Smooth muscle cell (in vitro differentiated cells): ENCODE data around the gene PEX7. TPM values are rescaled to one million over a fixed set of nuclear protein-coding genes. Genes with fewer than 3 reads are reported as not detected.
"Not testable (repeated sequence)": the region's sequence is repeated elsewhere in the genome, so short reads cannot be mapped to it uniquely, and the experiment has no call there.

Source experiments
- DNase-seq: peaks from one replicate; lab custom pipeline; 2025; ENCODE audit not compliant: unreplicated experiment; lab: John Stamatoyannopoulos, UW
- H2AFZ ChIP-seq: fragments of 200-600 bp; sonication (generic); 2 replicates; pipeline ENCODE4 v1.6.0; 2016; ENCODE audit warnings: antibody characterized with exemption, low read depth, mild to moderate bottlenecking
- H3F3A ChIP-seq: fragments of 200-600 bp; sonication (generic); 2 replicates; pipeline ENCODE4 v1.6.0; 2017; ENCODE audit warnings: antibody characterized with exemption, low read depth
- H3K27ac ChIP-seq: fragments of 200-600 bp; sonication (generic); 2 replicates; pipeline ENCODE4 v1.5.1; 2016; ENCODE audit warnings: low read depth, mild to moderate bottlenecking
- H3K27me3 ChIP-seq: fragments of 200-600 bp; sonication (generic); 2 replicates; pipeline ENCODE4 v1.6.1; 2016; ENCODE audit warnings: low read depth, mild to moderate bottlenecking
- H3K36me3 ChIP-seq: fragments of 200-600 bp; sonication (generic); 2 replicates; pipeline ENCODE4 v1.5.1; 2016; ENCODE audit warnings: low read depth
- H3K4me1 ChIP-seq: fragments of 200-600 bp; sonication (generic); 2 replicates; pipeline ENCODE4 v1.5.1; 2016; ENCODE audit warnings: low read depth
- H3K4me2 ChIP-seq: fragments of 200-600 bp; sonication (generic); 2 replicates; pipeline ENCODE4 v1.6.0; 2016; ENCODE audit warnings: mild to moderate bottlenecking
- H3K4me3 ChIP-seq: fragments of 200-600 bp; sonication (generic); 2 replicates; pipeline ENCODE4 v1.5.1; 2016; ENCODE audit warnings: mild to moderate bottlenecking
- H3K79me2 ChIP-seq: fragments of 200-600 bp; sonication (generic); 2 replicates; pipeline ENCODE4 v1.6.0; 2016; ENCODE audit warnings: low read depth, mild to moderate bottlenecking
- H3K9ac ChIP-seq: fragments of 200-600 bp; sonication (generic); 2 replicates; pipeline ENCODE4 v1.6.0; 2016; ENCODE audit warnings: low read depth
- H3K9me3 ChIP-seq: fragments of 200-600 bp; sonication (generic); replicated peaks from 2 replicates; pipeline ENCODE4 v1.5.1; 2016; ENCODE audit warnings: low read depth
- H4K20me1 ChIP-seq: fragments of 200-600 bp; sonication (generic); 2 replicates; pipeline ENCODE4 v1.6.0; 2016; ENCODE audit warnings: low read depth
- CTCF ChIP-seq: fragments of 200-600 bp; sonication (generic); IDR thresholded peaks from 2 replicates; pipeline ENCODE4 v1.5.1; 2017; ENCODE audit warnings: borderline replicate concordance, mild to moderate bottlenecking, antibody characterized with exemption; ENCODE audit not compliant: insufficient read depth, poor library complexity, severe bottlenecking
- WGBS: methylation state at CpG from one replicate; pipeline ENCODE4 v1.1.7; 2016; ENCODE audit warnings: low lambda C conversion rate; 5-methylcytosine and 5-hydroxymethylcytosine counted together
- polyA plus RNA-seq: library from polyadenylated mRNA; unstranded; fragments of >200 nt; fragmentation: Nextera tagmentation; extraction: Ambion mirVana; gene quantifications from 2 replicates; pipeline ENCODE4 v1.2.1, GENCODE V29; 2016
- total RNA-seq: library from RNA; depleted of rRNA; stranded (reverse); fragments of >200 nt; gene quantifications from 2 replicates; pipeline ENCODE4 v1.2.3, GENCODE V29; 2014

The PEX7 gene
- total and polyA plus RNA-seq, 2 experiments from 2014 or later, result 10.3 to 14.4 TPM

GRCh38 chr6:136869451-136869850 lies 47.1 kb downstream of the PEX7 start:
- peaks cover 34% of the 10 kb centered on the region for H3K36me3 ChIP-seq
- H3F3A ChIP-seq, result no peaks in the 10 kb centered on the region
- H3K27me3 ChIP-seq, result no peaks in the 10 kb centered on the region
- H3K9me3 ChIP-seq, result peaks cover 23% of the 10 kb centered on the region
- H3K79me2 ChIP-seq, result no peaks in the 10 kb centered on the region
- peaks cover 9% of the 10 kb centered on the region for H4K20me1 ChIP-seq
- DNase-seq, result no peak
- WGBS, result 96% methylated on average over 2 of the region's 2 CpGs
- no peaks in the 10 kb centered on the region for H3K4me1 ChIP-seq
- no peak overlapping the region for H3K4me2 ChIP-seq
- no peak overlapping the region for H2AFZ ChIP-seq
- H3K4me3 ChIP-seq, result no peak overlapping the region
- no peak overlapping the region for H3K9ac ChIP-seq
- no peak for TF ChIP-seq CTCF
- H3K27ac ChIP-seq, result no peak overlapping the region

GRCh38 chr6:136873748-136874147 lies 51.4 kb downstream of the PEX7 start:
- peaks cover 34% of the 10 kb centered on the region for H3K36me3 ChIP-seq
- H3K4me2 ChIP-seq, result no peak overlapping the region
- no peaks in the 10 kb centered on the region for H3K79me2 ChIP-seq
- no peak overlapping the region for H3K9ac ChIP-seq
- peak overlapping the region; percentile 5 for H3K4me3 ChIP-seq
- no peak overlapping the region for H2AFZ ChIP-seq
- H3K9me3 ChIP-seq, result peaks cover 23% of the 10 kb centered on the region
- H3F3A ChIP-seq, result no peaks in the 10 kb centered on the region
- 97% methylated on average over 3 of the region's 3 CpGs for WGBS
- H3K4me1 ChIP-seq, result no peaks in the 10 kb centered on the region
- H4K20me1 ChIP-seq, result peaks cover 2% of the 10 kb centered on the region
- no peak for DNase-seq
- no peak for TF ChIP-seq CTCF
- no peak overlapping the region for H3K27ac ChIP-seq
- no peaks in the 10 kb centered on the region for H3K27me3 ChIP-seq

- not testable (repeated sequence) for H3K4me2 ChIP-seq, H3K9ac ChIP-seq, H3K79me2 ChIP-seq, H3K4me1 ChIP-seq, H3K4me3 ChIP-seq, DNase-seq, H3K27me3 ChIP-seq, H3K27ac ChIP-seq, H4K20me1 ChIP-seq, H3F3A ChIP-seq, H2AFZ ChIP-seq
- H3K9me3 ChIP-seq, result peaks cover 23% of the 10 kb centered on the region
- peaks cover 27% of the 10 kb centered on the region for H3K36me3 ChIP-seq
- WGBS, result 98% methylated on average over 4 of the region's 4 CpGs
Observed at GRCh38 chr6:136876469-136876868, 54.1 kb downstream of the PEX7 start.

GRCh38 chr6:136880748-136881460 lies 58.5 kb downstream of the PEX7 start:
- H3F3A ChIP-seq, result no peaks in the 10 kb centered on the region
- TF ChIP-seq CTCF, result no peak
- no peaks in the 10 kb centered on the region for H3K4me1 ChIP-seq
- no peaks in the 10 kb centered on the region for H3K36me3 ChIP-seq
- H4K20me1 ChIP-seq, result peaks cover 11% of the 10 kb centered on the region
- no peak overlapping the region for H3K4me2 ChIP-seq
- no peaks in the 10 kb centered on the region for H3K27me3 ChIP-seq
- no peak overlapping the region for H3K27ac ChIP-seq
- H3K79me2 ChIP-seq, result no peaks in the 10 kb centered on the region
- no peaks in the 10 kb centered on the region for H3K9me3 ChIP-seq
- no peak overlapping the region for H3K9ac ChIP-seq
- WGBS, result 93% methylated on average over 4 of the region's 4 CpGs
- DNase-seq, result no peak
- no peak overlapping the region for H2AFZ ChIP-seq
- no peak overlapping the region for H3K4me3 ChIP-seq
